ENCODE measurements around the gene SMG6.
"Not testable (repeated sequence)": the region's sequence is repeated elsewhere in the genome, so short reads cannot be mapped to it uniquely, and the experiment has no call there.

Gene SMG6

DNA sequence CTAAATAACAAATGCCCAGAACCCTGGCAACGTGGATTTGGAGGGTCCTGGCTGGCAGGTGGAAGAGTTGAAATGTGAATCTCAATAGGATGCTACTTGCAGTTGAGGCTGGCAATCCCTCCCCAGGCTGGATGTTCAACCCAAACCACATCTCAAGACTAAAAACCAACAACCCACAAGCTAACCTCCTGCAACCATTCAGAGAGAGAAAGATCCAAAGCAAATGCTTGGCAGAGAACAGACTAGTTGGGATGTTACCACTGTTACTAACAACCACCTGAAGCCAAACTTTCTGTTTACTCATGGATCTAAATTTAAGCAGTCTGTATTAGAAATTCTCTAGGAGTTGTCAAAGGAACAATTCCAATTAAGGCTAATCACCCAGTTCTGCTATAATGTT lies 27.9 kb downstream of the SMG6 start:
- no peak overlapping the region for H3K27ac ChIP-seq (ENCODE audit: low read depth, low read length)
- no peaks in the 10 kb centered on the region for H3K4me1 ChIP-seq (ENCODE audit: control insufficient read depth, insufficient read depth, low read length)
- H3K9ac ChIP-seq (ENCODE audit: low read depth, low read length) = no peak overlapping the region
- H3K27me3 ChIP-seq (ENCODE audit: control insufficient read depth, insufficient read depth, low read length) = no peaks in the 10 kb centered on the region
- H3K4me3 ChIP-seq (ENCODE audit: low read depth, low read length) = no peak overlapping the region
- peaks cover 39% of the 10 kb centered on the region for H3K36me3 ChIP-seq (ENCODE audit: control insufficient read depth, insufficient read depth, low read length)
- H3K9me3 ChIP-seq (ENCODE audit: control insufficient read depth, insufficient read depth, low read length) = no peaks in the 10 kb centered on the region

GRCh38 chr17:2274414-2274813 lies 29.2 kb downstream of the SMG6 start:
- no peaks in the 10 kb centered on the region for H3K4me1 ChIP-seq (ENCODE audit: control insufficient read depth, insufficient read depth, low read length)
- peaks cover 26% of the 10 kb centered on the region for H3K36me3 ChIP-seq (ENCODE audit: control insufficient read depth, insufficient read depth, low read length)
- no peak overlapping the region for H3K9ac ChIP-seq (ENCODE audit: low read depth, low read length)

DNA sequence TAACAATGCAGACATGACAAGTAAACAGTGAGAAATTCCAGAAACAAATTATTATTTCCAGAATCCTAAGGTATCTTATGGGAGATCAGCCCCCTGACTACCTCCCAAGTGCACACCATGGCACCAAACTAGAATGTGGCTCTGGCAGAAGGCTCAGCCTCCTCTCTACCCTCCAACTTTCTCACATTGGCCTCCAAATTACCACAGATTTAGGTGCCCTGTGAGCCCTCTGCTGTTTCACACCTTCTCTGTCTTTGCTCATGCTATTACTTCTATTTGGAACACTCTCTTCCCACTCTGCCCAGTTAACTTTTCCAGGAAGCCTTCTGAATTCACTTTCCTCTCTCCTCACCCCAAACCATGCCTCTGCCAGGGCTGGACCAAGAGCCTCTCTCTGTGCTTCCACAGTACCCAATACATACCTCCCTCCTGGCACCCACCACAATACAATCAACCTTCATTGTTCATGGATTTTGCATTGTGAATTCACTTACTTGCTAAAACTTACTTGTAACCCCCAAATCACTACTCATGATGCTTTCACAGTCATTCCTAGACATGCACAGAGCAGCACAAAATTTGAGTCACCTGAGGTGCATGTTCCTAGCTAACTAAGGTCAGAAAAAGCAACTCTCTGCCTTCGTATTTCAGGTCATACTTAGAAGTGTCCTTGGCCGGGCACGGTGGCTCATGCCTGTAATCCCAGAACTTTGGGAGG lies 31.4 kb downstream of the SMG6 start:
- Histone ChIP-seq H3K27ac (ENCODE audit: low read depth, low read length) (no peak overlapping the region), H3K9me3 (ENCODE audit: control insufficient read depth, insufficient read depth, low read length) (no peaks in the 10 kb centered on the region), H3K4me3 (ENCODE audit: low read depth, low read length) (no peak overlapping the region), H3K36me3 (ENCODE audit: control insufficient read depth, insufficient read depth, low read length) (peaks cover 21% of the 10 kb centered on the region), H3K27me3 (ENCODE audit: control insufficient read depth, insufficient read depth, low read length) (no peaks in the 10 kb centered on the region), H3K4me1 (ENCODE audit: control insufficient read depth, insufficient read depth, low read length) (no peaks in the 10 kb centered on the region), H3K9ac (ENCODE audit: low read depth, low read length) (no peak overlapping the region)

More at GRCh38 chr17:2274414-2274813, 29.2 kb downstream of the SMG6 start:
- no peak overlapping the region for H3K4me3 ChIP-seq (ENCODE audit: low read depth, low read length)
- no peaks in the 10 kb centered on the region for H3K9me3 ChIP-seq (ENCODE audit: control insufficient read depth, insufficient read depth, low read length)
- H3K27ac ChIP-seq (ENCODE audit: low read depth, low read length) = no peak overlapping the region
- H3K27me3 ChIP-seq (ENCODE audit: control insufficient read depth, insufficient read depth, low read length) = no peaks in the 10 kb centered on the region

- Histone ChIP-seq H3K36me3 (ENCODE audit: control insufficient read depth, insufficient read depth, low read length) (peaks cover 4% of the 10 kb centered on the region; the same call in 1 of the 2 replicates), H3K9ac (ENCODE audit: low read depth, low read length) (no peak overlapping the region), H3K4me1 (ENCODE audit: control insufficient read depth, insufficient read depth, low read length) (no peaks in the 10 kb centered on the region), H3K9me3 (ENCODE audit: control insufficient read depth, insufficient read depth, low read length) (no peaks in the 10 kb centered on the region), H3K4me3 (ENCODE audit: low read depth, low read length) (no peak overlapping the region), H3K27me3 (ENCODE audit: control insufficient read depth, insufficient read depth, low read length) (no peaks in the 10 kb centered on the region), H3K27ac (ENCODE audit: low read depth, low read length) (no peak overlapping the region)
Observed at GRCh38 chr17:2267354-2267753, 36.2 kb downstream of the SMG6 start.

DNA sequence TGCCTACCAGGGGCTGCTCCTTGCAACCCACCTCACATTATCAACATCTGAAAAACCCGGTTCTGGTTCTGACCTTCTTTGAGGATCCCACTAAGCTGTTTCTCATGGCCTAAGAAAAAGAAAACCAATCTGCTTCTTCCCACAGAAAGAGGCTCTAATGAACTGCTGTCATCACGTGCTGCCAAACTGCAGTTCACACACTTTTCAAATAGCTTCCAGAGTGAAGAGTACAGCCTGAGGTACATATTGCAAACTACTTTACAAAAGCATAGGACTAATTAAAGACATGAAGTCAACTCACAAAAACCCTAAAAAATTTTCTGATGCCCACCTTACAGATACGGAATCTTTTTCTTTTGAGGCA lies 36.7 kb downstream of the SMG6 start:
- Histone ChIP-seq H3K27ac (ENCODE audit: low read depth, low read length) (no peak overlapping the region), H3K36me3 (ENCODE audit: control insufficient read depth, insufficient read depth, low read length) (peaks cover 4% of the 10 kb centered on the region; the same call in 1 of the 2 replicates), H3K4me1 (ENCODE audit: control insufficient read depth, insufficient read depth, low read length) (no peaks in the 10 kb centered on the region), H3K9ac (ENCODE audit: low read depth, low read length) (no peak overlapping the region), H3K9me3 (ENCODE audit: control insufficient read depth, insufficient read depth, low read length) (no peaks in the 10 kb centered on the region), H3K4me3 (ENCODE audit: low read depth, low read length) (no peak overlapping the region), H3K27me3 (ENCODE audit: control insufficient read depth, insufficient read depth, low read length) (no peaks in the 10 kb centered on the region)

GRCh38 chr17:2266045-2266864 lies 37.3 kb downstream of the SMG6 start:
- no peaks in the 10 kb centered on the region for H3K4me1 ChIP-seq (ENCODE audit: control insufficient read depth, insufficient read depth, low read length)
- H3K27me3 ChIP-seq (ENCODE audit: control insufficient read depth, insufficient read depth, low read length) = no peaks in the 10 kb centered on the region
- peaks cover 4% of the 10 kb centered on the region; the same call in 1 of the 2 replicates for H3K36me3 ChIP-seq (ENCODE audit: control insufficient read depth, insufficient read depth, low read length)
- no peak overlapping the region for H3K4me3 ChIP-seq (ENCODE audit: low read depth, low read length)
- H3K9ac ChIP-seq (ENCODE audit: low read depth, low read length) = no peak overlapping the region
- H3K9me3 ChIP-seq (ENCODE audit: control insufficient read depth, insufficient read depth, low read length) = no peaks in the 10 kb centered on the region
- H3K27ac ChIP-seq (ENCODE audit: low read depth, low read length) = no peak overlapping the region

DNA sequence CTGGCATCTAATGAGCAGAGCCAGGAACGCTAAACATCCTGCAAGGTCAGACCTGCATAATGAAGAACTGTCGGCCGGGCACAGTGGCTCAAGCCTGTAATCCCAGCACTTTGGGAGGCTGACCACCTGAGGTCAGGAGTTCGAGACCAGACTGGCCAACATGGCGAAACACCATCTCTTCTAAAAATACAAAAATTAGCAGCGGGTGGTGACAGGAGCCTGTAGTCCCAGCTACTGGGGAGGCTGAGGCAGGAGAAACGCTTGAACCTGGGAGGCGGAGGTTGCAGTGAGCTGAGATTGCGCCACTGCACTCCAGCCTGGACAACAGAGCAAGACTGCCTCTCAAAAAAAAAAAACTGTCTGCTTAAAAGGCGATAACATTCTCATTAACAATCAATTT lies 38.4 kb downstream of the SMG6 start:
- H3K36me3 ChIP-seq (ENCODE audit: control insufficient read depth, insufficient read depth, low read length); H3K27me3 ChIP-seq (ENCODE audit: control insufficient read depth, insufficient read depth, low read length); H3K9me3 ChIP-seq (ENCODE audit: control insufficient read depth, insufficient read depth, low read length); H3K27ac ChIP-seq (ENCODE audit: low read depth, low read length); H3K9ac ChIP-seq (ENCODE audit: low read depth, low read length); H3K4me3 ChIP-seq (ENCODE audit: low read depth, low read length); H3K4me1 ChIP-seq (ENCODE audit: control insufficient read depth, insufficient read depth, low read length): not testable (repeated sequence)

DNA sequence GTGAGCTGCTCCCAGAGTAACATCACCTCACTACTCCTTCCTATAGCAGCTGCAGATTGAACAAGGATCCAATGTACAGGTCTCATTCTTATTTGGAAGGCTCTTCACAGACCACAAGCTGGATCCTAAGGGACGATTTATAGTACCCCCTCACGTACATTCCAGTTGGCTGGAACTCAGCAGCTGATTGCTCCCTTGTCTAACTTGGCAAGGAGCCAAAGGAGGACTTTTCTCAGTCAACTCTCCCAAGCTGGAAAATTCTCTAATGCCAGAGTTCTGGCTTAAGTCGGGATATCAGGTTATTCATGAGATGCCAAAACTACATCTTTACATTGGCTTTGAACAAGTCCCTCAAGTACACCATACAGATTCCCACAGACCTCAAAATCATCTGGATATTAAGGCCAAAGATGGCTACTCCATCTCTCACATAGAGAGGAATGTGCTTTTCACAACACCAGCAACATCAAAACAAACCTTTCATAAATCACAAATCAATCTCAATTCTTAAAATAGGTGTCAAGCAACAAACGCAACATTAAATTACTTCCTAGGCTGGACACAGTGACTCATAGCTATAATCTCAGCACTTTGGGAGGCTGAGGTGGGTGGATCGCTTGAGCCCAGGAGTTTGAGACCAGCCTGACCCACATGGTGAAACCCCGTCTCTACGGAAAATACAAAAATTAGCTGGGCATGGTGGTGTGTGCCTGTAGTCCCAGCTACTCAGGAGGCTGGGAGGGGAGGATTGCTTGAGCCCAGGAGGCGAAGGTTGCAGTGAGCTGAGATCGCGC lies 39.3 kb downstream of the SMG6 start:
- Histone ChIP-seq H3K9me3 (ENCODE audit: control insufficient read depth, insufficient read depth, low read length) (no peaks in the 10 kb centered on the region), H3K27me3 (ENCODE audit: control insufficient read depth, insufficient read depth, low read length) (no peaks in the 10 kb centered on the region), H3K27ac (ENCODE audit: low read depth, low read length) (no peak overlapping the region), H3K9ac (ENCODE audit: low read depth, low read length) (no peak overlapping the region), H3K4me1 (ENCODE audit: control insufficient read depth, insufficient read depth, low read length) (no peaks in the 10 kb centered on the region), H3K36me3 (ENCODE audit: control insufficient read depth, insufficient read depth, low read length) (peaks cover 8% of the 10 kb centered on the region; the same call in 1 of the 2 replicates), H3K4me3 (ENCODE audit: low read depth, low read length) (no peak overlapping the region)

- no peak overlapping the region for H3K4me3 ChIP-seq (ENCODE audit: low read depth, low read length)
- no peaks in the 10 kb centered on the region for H3K27me3 ChIP-seq (ENCODE audit: control insufficient read depth, insufficient read depth, low read length)
- H3K9ac ChIP-seq (ENCODE audit: low read depth, low read length) = no peak overlapping the region
- H3K27ac ChIP-seq (ENCODE audit: low read depth, low read length) = no peak overlapping the region
- H3K36me3 ChIP-seq (ENCODE audit: control insufficient read depth, insufficient read depth, low read length) = peaks cover 8% of the 10 kb centered on the region; the same call in 1 of the 2 replicates
- no peaks in the 10 kb centered on the region for H3K4me1 ChIP-seq (ENCODE audit: control insufficient read depth, insufficient read depth, low read length)
- no peaks in the 10 kb centered on the region for H3K9me3 ChIP-seq (ENCODE audit: control insufficient read depth, insufficient read depth, low read length)
Observed at GRCh38 chr17:2263183-2264066, 40.2 kb downstream of the SMG6 start.

- H3K36me3 ChIP-seq (ENCODE audit: control insufficient read depth, insufficient read depth, low read length) = peaks cover 4% of the 10 kb centered on the region; the same call in 1 of the 2 replicates
- no peaks in the 10 kb centered on the region for H3K9me3 ChIP-seq (ENCODE audit: control insufficient read depth, insufficient read depth, low read length)
- no peak overlapping the region for H3K4me3 ChIP-seq (ENCODE audit: low read depth, low read length)
- H3K4me1 ChIP-seq (ENCODE audit: control insufficient read depth, insufficient read depth, low read length) = no peaks in the 10 kb centered on the region
- H3K27ac ChIP-seq (ENCODE audit: low read depth, low read length) = no peak overlapping the region
- no peak overlapping the region for H3K9ac ChIP-seq (ENCODE audit: low read depth, low read length)
- no peaks in the 10 kb centered on the region for H3K27me3 ChIP-seq (ENCODE audit: control insufficient read depth, insufficient read depth, low read length)
Observed at GRCh38 chr17:2262135-2262587, 41.4 kb downstream of the SMG6 start.

Measured in HUES48 (cell line).